GM12874 (cell line): ENCODE data around the gene GNAQ.

Experiments
- TF ChIP-seq, protein P1 (sequence below): IDR thresholded peaks from 2 replicates; pipeline ENCODE4 v1.5.1; 2011; ENCODE audit warnings: low read depth, mild to moderate bottlenecking, control low read depth, low read length, moderate library complexity; ENCODE audit not compliant: insufficient read depth

Gene GNAQ

DNA sequence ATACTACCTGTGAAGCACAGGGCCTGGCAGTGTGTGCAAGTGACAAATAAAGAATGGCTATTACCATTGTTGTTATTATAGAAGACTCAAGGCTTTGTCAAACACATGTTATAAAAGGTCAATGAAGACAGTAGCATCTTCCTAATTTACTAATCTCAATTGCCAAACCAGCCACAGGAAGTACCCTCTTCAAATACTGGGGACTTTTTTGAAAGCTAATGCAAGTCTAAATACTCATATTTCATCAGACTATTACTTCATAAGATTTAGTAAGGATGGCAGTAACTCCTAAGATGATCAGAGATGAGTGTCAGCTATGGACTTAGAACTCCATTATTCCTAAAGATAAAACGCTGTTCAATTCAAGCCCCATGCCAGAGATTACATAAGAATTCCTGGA, 43.0 kb downstream of the GNAQ start:
- TF ChIP-seq, protein P1, sequence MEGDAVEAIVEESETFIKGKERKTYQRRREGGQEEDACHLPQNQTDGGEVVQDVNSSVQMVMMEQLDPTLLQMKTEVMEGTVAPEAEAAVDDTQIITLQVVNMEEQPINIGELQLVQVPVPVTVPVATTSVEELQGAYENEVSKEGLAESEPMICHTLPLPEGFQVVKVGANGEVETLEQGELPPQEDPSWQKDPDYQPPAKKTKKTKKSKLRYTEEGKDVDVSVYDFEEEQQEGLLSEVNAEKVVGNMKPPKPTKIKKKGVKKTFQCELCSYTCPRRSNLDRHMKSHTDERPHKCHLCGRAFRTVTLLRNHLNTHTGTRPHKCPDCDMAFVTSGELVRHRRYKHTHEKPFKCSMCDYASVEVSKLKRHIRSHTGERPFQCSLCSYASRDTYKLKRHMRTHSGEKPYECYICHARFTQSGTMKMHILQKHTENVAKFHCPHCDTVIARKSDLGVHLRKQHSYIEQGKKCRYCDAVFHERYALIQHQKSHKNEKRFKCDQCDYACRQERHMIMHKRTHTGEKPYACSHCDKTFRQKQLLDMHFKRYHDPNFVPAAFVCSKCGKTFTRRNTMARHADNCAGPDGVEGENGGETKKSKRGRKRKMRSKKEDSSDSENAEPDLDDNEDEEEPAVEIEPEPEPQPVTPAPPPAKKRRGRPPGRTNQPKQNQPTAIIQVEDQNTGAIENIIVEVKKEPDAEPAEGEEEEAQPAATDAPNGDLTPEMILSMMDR = no peak

DNA sequence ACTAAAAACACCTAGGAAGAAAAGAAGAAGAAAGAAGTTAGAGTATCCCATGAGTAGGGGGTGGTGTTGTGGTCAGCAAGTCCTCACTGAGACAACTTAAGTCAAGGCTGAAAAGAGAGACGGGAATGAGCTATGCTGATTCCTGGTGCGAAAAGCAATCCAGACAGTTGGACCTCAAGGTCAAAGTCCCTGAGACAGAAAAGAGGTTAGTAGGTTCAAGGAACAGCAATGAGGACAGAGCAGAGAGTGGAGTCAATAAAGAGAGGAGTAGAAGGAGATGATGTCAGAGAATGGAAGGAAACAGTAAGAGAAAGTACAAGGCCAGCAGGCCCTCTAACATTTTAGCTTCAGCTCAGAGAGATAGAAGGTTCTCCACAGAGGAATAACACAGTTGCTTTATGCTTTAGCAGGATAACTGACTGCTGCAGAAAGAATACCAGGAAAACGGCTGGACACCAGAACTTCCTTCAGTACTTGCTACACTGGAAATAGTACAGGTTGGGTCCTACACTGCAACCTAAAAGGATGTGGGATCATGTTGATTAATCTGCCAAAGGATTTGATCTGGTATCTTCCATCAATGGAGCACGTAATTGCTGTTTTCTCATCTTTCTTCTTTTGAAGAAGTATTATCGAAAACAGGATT, 43.6 kb downstream of the GNAQ start:
- TF ChIP-seq, protein P1 = no peak

DNA sequence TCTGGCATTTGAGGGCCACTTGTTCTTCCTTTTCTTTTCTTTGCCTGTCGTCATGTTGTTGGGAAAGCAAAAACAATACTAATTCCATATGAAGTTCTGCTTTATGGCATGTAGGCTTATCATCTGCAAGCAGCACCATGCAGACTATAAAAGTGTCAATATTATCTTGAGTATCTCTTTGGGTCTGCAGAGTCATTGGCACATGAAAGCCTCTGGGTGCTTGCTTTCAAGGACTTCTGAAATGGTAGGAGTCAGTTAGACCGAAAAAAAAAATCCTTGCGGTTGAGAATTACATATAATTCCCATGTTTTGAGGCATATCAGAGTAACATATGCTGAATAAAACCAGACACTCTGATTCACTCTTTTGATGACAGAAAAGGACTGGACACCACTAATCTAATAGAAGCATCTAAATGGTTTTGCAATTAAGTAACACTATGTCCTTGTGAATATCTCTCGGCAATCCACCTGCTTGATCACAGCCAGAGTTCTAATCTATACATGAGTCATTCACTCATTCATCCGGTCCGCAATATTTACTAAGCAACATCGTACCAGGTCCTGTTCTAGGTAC, 44.4 kb downstream of the GNAQ start:
- TF ChIP-seq, protein P1 = no peak

DNA sequence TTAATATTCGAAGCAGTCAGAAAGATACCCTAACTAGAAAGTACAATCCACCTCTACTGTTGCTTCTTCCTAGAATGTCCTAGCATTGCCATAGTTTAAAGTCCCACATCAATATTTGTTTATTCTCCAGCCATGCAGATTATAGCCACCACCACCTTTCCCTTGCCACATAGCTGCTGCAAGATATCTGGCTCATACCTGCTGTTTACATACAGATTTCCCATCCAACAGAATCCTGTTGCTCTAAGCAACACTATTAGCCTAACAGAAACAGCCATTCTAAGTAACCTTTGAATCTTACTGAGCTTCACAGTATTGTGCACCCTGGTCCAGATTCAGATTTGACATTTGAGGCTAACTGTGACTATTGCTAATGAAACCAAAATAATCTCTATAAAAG, 45.6 kb downstream of the GNAQ start:
- TF ChIP-seq, protein P1 = no peak

DNA sequence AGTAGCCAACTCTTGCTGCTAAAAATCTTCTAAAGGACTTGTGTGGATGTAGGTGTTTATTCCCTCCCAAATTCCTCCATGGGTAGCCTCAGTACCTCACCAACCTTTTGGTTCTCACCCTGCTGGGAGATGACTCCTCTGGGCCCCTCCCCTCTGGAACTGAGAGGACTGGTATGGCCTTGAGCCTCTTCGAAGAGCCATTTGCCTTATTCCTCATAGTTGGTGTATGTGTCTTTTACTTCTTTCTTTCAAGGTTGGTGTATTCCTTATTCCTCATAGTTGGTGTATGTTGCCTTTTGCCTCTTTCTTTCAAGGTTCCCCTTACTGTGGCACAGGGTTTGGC, 48.3 kb downstream of the GNAQ start:
- TF ChIP-seq, protein P1 = no peak

DNA sequence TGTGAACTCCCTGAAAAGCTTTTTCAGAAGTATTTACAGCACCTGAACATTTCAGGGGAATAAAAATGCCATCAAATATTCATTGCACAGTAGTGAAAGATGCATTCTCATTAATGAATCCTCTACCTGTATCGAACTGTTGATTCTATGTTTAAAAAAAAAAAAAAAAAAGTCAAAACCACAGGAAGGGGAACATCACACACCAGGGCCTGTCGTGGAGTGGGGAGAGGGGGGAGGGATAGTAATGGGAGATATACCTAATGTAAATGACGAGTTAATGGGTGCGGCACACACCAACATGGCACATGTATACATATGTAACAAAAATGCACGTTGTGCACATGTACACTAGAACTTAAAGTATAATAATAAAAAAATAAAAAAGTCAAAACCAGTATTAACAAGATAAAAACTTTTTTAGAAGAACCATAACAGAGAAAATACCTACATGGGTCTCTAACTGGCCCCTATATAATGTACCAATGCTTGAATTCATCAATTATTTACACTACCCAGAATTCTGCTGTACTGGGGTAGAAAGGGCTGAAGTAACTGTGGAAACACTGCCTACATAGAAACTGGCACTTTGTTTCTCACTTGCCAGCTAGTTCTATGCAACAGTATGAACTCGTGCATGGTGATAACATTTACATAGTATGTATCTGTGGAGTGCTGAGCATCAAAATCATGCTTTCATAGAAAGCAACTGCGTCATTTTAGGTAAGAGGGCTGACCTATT, 48.9 kb downstream of the GNAQ start:
- TF ChIP-seq, protein P1 = no peak

DNA sequence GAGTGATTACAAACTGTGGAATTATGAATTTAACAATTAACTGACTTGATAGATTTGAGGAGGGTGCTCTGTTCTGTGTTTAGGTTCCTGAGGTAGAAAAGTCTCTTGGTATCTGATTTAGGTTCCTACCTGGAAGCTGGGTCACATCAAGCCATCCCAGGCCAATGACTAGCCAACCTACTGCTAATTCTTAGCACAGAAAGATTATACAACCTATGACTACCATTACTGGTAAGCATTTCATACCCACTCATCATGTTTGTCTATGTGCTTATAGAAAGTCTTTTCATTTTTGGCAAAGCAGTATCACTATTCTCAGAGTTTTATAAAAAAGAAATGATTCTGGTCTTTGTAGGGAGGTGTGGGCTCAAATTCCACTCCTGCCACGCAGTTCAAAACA, 49.7 kb downstream of the GNAQ start:
- TF ChIP-seq, protein P1 = no peak
